Activated T-cell treated with anti-CD3 and anti-CD28 coated beads, Interleukin-2, amount 50 U/mL, for 1 hour (primary cell): Measurements from ENCODE around the gene SHANK3.
A peak's percentile ranks its signal among the peaks of the same experiment; 100 is the strongest.

Experiments used
- DNase-seq: peaks from one replicate; pipeline ENCODE4 v3.0.0-alpha.2; 2020

SHANK3 gene

DNA sequence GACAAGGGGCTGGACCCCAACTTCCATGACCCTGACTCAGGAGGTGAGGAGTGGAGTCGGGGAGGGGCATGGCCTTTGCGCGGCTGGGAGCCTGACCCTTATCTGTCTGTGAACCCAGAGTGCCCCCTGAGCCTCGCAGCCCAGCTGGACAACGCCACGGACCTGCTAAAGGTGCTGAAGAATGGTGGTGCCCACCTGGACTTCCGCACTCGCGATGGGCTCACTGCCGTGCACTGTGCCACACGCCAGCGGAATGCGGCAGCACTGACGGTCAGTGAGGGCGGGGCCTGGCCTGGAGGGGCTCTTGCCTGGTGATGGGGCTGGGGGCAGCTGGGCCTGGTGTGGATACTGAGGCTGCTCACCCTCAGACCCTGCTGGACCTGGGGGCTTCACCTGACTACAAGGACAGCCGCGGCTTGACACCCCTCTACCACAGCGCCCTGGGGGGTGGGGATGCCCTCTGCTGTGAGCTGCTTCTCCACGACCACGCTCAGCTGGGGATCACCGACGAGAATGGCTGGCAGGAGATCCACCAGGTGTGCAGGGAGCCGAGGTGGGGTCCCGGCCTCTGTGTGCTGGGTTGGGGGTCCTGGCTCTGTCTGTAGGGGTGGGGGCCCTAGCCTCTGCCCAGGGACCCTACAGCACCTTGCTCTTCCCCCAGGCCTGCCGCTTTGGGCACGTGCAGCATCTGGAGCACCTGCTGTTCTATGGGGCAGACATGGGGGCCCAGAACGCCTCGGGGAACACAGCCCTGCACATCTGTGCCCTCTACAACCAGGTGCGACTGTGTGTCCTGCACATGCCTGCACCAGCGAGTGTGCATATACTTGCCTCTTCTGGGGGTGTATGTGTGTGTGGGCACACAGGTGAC lies 6.3 kb downstream of the SHANK3 start:
- no peak for DNase-seq

DNA sequence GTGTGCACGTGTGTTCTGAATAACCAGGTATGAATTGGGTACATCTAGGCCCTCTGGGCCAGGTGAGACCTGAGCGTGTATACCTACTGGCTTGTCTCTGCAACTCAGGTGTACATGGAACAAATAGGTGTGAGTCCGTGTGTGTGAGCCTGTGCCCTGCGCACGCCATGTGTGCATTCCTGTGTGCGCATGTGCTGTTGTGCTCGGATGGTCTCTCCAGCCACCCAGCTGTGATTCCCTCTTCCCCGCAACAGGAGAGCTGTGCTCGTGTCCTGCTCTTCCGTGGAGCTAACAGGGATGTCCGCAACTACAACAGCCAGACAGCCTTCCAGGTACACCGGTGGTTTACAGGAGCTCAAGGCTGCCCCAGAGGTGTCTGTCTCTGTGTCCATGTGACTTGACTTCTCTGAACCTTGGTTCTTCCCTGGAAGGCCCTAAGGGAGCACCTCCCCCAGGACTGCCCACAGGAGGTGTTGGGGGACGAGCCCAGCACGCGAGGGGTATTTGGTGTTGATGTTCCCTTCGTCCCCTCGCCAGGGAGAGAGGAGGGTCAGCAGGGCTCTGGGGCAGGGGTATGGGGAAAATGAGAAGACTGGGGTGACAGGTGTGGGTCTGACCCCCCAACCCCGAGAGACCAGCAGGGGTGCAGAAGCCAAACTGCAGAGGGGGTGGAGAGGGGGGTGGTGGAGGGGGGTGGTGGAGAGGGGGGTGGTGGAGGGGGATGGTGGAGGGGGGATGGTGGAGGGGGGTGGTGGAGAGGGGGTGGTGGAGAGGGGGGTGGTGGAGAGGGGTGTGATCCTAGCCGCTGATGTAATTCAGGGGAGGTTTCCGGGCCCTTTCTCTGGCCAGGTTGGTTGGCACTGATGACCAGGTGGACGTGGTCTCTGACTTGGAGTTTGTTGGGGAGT lies 10.7 kb downstream of the SHANK3 start:
- DNase-seq, result no peak

DNA sequence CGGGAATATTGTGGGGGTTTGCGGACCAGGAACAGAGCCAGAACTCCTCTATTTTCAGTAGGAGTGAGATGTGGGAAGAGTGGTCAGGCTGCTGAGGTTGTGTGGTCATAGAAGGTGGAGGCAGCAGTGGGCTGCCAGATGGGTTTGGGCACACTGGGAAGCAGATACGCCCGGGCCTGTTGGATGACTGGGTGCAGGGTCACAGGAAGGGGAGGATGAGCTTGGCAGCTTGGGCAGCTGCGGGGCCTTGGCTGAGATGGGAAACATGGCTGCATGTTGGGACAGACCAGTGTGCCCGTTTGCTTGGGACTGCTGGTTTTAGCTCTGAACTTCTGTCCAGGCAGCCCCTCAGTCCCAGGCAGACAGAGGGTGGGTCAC lies 11.4 kb downstream of the SHANK3 start:
- DNase-seq, result no peak

DNA sequence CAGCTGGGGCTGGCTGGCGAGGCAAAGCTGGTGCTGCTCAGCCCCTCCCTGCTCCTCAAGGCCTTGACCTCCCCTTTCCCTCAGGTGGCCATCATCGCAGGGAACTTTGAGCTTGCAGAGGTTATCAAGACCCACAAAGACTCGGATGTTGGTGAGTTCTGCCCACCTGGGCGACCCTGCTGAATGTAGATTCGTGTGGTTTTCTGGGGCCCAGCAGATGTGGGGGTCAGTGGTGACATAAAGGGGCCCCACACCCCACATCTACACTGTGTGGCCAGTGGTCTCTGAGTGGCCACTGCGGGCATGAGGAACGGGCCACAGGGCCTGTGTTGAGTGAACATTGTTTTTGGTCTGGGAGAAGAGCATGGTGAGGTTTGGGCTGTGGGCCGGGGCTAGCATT lies 11.9 kb downstream of the SHANK3 start:
- DNase-seq, result no peak

DNA sequence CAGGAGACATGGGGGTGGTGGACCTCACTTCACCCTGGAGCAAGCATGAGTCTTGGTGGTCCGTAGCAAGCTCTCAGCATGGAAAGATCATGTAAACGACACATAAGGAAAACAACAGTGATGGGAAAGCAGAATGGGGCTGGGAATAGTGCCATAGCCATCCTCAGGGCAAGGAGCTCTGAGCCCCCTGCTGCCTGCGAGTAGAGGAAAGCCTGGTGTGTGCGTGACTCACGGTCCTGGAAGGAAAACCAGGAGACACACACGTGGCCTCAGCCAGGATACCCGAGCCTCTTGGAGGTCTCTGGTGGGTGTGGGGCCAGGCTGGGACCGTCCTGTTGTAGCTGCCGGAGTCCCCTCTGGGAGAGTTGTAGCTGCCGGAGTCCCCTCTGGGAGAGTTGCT lies 12.4 kb downstream of the SHANK3 start:
- DNase-seq, result no peak

DNA sequence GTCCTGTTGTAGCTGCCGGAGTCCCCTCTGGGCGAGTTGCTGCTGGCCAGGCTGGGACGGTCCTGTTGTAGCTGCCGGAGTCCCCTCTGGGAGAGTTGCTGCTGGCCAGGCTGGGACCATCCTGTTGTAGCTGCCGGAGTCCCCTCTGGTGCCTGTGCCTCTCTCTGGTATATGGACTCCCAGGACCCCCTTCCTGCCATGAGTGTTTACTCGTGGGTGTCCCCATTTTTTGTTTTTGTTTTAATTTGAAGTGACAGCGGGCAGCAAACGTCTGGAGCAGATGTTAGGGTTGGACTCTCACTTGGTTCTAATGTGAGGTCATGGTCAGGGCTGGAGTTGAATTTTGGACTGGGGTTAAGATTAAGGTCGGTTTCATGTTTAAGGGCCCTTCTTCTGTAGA lies 14.2 kb downstream of the SHANK3 start:
- DNase-seq, result no peak

DNA sequence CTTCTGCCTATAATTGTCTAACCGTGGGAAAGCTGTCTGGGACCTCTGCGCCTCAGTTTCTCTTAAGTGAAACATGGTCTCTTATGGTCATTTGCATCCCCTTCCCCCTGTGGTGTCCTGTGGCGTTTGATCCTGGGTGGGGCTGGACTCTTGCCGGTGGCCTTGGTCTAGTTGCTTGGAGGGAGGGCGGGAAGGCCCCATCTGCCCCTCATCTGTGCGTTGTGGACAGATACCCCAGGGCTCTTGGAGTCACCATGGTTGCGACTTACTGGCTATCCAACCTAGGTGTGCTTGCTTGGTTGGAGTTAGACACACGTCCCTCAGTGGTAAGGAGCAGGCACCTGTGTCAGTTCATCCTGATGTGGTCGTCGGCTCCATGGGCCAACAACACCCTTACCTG lies 15.2 kb downstream of the SHANK3 start:
- DNase-seq, result peak; percentile 3

DNA sequence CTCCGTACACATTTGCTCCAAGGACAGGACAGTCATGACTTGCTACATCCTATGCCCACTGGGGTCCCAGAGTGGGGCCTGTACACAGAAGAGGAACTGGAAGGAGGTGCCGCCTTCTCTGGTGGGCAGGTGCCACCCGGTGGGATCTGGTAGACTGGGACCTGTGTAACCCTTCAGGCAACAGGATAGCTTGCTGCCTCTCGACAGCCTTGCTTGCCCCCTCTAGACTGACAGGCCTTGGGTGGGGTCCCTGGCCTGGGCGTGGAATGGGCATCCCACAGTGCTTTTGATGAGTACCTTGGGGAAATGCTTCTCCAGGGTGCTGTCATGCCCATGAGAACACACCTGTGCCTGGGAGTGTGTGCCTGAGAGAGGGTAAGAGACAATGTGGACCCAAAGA lies 15.8 kb downstream of the SHANK3 start:
- DNase-seq, result no peak

DNA sequence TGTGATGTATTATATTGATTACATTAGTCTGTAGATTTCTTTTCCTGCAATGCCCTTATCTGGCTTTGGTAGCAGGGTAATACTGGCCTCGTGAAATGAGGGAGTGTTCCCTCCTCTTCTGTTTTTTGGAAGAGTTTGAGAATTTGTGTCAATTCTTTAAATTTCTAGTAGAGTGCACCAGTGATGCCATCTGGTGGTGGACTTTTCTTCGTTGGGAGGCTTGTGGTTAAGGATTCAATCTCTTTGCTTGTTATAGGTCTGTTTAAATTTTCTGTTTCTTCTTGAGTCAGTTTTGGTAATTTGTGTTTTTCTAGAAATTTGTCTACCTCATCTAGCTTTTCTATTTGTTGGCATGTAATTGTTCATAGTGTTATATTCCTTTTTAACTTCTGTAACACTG lies 18.9 kb downstream of the SHANK3 start:
- no peak for DNase-seq

DNA sequence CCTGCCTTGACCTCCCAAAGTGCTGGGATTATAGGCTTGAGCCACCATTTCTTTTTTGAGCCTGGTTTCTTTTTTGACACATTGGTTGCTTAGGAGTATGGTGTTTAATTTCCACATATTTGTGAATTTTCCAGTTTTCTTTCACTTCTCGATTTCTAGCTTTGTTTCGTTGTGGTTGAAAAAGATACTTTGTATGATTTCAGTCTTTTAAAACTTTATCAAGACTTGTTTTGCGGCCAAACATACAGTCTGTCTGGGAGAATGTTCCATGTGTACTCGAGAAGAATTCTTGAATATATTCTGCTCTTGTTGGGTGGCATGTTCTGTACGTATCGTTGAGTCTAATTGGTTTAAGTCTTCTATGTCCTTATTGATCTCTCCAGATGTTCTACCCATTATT lies 20.8 kb downstream of the SHANK3 start:
- no peak for DNase-seq

DNA sequence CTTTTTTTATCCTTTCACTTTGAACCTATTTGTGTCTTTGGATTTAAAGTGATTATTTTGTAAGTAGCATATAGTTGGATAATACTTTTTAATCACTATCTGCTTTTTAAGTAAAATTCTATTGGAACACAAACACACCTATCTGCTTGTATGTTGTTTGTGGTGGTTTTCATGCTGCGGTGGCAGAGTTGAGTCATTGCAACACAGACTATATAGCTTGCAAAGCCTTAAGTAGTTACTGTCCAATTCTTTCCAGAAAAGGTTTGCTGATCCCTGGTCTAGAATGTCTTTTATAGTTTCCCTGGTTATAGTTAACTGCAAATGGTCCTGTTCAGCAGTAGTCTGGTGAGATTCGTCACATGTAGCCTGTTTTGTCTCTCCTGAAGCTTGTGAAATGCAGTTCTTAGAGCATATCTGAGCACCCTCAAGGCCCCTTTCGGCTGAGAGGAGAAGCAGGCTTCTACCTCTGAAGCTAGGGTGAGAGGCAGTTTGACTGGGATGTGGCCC lies 21.5 kb downstream of the SHANK3 start:
- no peak for DNase-seq

DNA sequence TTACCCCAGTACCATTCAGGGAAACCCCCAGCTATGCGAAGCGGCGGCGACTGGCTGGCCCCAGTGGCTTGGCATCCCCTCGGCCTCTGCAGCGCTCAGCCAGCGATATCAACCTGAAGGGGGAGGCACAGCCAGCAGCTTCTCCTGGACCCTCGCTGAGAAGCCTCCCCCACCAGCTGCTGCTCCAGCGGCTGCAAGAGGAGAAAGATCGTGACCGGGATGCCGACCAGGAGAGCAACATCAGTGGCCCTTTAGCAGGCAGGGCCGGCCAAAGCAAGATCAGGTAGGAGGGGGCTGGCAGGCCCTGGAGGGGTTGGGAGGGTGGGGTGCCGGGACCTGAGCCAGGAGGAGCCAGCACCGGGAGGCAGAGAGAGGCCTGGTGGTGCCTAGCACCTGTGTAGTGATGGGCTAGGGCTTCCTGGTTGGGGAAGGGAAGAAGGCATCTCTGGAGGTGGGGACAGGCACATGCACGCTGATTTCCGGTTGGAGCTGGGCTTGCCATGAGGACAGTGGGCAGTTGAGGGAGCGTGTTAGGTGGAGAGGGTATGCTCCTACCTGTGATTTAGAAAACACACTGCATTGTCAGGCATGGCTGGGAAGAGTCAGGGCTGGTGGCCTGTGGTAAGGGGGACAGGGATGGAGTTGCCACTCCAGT lies 22.3 kb downstream of the SHANK3 start:
- DNase-seq, result no peak

DNA sequence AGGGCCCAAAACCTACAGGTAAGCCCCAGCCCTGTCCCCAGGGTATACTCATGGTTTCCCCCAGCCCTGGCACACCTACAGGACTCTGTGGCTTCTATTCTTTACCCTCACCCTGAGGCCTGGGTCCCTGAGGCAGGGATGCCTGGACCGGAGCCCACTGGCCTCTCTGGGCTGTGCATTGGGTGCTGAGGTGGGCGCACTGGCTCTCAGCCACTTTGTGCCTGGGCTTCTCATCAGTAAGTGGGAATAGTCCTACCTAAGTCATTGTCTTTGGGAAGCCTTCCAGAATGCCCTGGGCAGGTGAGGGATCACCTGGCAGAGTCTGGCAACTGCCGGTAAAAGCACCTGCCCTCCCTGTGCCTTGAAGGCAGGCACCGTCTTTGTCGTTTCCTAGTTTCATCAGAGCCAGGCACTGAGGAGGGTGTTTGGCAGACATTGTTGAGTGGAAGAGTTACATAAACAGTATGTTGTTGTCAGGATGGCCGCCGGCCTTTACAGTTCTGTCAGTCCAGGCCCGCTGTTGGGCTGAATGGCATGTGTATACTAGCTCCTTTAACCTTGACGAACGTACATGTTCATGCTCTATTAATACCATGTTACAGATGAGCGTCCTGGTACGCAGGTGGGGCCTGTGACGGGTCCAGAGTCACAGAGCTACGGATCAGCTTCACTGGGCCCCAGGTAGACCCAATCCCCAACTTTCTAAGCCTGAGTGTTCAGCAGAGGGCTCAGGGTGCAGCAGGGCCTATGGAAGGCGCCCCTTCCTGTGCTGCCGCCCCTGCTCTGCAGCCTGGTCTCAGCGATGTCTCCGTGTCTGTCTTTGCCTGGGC lies 23.0 kb downstream of the SHANK3 start:
- no peak for DNase-seq

DNA sequence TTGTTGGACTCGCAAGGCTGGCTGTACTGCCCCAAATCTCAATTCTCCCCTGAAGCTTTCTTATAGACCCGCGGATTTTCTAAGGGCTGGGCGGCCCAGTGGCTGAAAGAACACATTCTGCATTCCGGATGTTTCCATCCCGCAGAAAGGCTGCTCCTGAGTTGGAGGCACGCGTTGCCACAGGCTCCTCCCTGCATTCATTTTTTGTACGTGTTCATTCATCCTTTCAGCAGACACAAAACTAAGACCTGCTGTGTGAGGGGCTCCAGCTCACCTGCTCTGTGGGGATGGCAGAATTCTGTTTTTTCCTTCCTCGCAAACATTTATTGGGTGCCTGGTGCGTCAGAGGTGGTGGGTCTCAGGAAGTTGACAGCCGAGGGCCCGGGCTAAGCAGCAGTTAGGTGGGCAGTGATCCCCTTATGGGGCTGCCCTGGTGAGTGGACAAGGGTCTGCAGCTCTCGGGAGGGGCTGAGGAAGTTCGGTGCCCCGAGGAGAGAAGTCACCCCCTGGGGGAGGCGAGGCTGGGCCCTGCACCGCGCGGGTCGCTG lies 23.7 kb downstream of the SHANK3 start:
- no peak for DNase-seq

DNA sequence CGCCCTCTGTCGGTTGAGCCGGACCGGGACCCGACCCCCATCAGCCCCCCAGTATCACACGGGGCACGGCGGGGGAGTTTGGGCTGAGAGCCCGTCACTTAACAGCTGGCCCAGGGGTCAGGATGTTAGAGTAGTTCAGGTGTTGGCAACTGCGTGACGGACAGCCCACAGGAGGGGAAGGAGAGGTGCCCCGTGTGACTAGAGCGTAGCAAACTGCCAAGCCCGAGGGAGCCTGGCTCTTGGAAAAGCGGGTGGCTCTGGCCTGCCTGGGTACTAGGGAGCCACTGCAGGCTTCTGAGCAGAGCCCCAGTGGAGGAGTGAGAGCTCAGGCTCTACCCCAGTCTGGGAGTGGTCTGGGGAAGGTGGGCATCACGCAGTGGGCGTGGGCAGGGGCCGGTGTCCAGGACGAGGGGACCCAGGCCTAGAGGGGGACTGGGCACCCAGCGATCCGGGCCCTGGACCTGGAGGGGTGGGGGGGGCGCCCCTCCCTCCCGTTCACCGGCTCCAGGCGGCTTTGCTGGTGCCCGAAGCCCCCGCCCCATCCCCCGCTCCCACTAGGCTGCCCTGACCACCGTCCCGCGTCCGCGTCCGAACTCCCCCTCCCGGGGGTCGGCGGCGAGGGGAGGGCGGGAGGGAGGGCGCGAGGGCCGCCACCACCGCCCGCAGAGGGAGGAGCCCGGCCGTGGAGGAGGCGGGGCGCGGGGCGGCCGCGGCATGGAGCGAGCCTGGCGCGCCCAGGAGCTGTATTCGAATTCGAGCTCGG lies 24.4 kb downstream of the SHANK3 start:
- DNase-seq, result no peak

DNA sequence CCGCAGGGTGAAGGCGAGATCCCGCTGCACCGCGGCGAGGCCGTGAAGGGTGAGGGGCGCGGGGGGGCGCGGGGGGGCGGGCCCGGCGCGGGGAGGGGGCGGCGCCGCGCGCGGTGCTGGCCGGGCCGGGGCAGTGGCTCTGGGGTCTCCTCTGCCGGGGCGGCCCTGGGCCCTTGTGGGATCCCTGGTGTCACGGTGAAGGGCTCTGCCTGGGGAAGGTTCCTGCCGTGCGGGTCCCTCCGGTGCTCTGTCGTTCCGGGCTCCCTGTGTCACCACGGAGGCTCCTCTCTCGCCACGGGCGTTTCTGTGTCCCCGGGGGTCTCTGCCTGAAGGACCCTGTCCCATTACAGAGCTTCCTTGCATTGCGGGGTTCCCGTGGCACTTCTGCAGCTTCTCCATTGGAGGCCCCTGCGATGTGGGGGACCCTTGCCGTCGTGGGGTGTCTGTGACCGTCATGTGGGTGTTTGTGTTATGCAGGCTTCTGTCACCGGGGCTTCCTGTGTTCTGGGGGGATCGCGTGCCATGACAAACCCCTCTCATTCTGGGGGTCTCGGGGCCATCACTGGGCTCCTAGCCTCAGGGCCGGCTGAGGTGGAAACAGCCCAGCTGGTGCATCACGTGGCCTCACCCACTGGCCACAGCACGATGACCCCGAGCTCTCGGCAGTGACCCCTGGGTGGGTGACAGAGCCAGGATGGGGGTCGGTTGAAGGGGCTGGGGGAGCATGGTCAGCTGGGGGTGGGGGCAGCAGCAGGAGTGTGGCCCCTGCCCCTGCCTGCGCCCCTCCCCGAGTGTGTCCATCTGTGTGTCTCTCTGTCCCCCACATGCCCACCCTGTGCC lies 25.3 kb downstream of the SHANK3 start:
- no peak for DNase-seq

DNA sequence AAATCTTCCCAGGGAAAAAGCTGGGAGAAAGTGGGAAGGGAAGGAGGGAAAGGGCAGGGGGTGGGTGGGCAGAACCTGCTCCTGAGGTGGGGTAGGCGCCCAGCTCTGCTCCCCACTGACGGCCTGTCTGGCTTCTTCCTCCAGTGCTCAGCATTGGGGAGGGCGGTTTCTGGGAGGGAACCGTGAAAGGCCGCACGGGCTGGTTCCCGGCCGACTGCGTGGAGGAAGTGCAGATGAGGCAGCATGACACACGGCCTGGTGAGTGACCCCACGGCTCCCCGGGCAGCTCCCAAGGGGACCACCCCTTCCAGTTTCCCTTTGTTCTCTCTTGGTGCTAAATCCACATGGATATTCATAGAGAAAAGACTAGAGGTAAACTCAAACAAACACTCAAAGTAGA lies 25.9 kb downstream of the SHANK3 start:
- DNase-seq, result no peak

DNA sequence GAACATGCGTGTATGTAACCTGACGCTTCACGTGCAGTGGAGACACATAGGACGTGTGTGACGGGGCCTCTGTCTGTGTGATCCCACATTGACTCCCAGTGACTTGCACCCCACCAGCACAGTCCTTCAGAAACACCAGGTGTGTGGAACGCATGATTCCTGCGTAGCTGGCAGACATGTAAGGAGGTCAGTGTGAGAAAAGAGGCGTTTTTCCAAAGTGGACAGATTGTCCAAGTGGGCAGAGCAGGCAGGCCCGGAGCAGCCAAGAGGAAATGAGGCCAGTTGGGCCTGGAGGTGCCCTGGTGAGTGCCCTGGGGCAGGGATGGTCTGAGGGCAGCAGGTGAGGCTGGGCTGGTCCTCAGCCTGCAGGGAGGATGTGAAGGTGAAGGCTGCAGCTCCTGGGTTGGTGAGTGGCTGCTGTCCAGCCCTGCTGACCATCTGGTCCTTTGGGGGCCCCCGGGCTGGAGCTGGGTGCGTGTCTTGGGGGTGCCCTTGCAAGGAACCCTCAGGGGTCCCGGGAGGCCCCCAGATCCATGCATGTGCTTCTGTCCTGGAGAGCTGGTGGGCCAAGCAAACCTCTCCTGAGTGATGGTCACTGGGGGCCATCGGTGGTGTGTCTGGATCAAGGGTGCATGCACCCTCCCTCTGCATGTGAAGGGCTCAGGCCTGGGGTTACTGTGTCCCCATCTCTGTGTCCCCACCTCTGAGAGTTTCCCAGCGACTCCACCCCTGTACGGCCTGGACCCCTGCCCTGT lies 26.6 kb downstream of the SHANK3 start:
- DNase-seq, result no peak

DNA sequence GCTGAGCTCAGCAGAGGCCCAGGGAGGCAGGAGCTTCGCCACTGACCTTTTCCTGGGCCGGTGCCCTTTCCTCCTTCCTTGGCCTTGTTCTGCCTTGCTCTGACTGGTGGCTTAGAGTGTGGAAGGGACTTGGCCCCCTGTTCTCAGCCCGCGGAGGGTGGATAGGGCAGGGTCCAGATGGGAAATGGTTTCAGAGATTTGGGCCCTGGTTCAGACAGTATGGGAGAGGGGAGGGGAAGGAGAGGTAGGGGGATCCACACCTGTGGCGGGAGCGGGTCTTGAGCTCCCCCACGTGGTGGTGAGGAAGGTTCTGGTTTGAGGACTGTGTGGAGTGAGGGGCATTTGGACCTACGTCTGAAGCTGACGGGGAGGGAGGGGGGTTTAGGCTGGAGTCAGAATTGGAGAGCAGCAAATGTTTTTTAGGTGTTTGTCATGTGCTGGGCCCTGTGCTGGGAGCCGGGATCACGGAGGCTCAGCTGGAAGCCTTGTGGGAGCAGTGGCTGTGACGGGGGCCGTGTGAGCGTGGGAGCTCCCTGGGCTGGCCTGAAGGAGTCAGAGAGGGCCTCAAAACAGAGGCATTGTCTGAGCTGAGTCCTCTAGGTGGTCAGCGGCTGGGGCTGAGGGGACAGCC lies 27.2 kb downstream of the SHANK3 start:
- DNase-seq, result no peak
